Neuronal stem cell (in vitro differentiated cells): ENCODE measurements around the gene HSPA12B.
A peak's percentile ranks its signal among the peaks of the same experiment; 100 is the strongest.

Experiments used
- DNase-seq: peaks from one replicate; pipeline ENCODE4 v3.0.0-alpha.2; 2013; ENCODE audit warnings: low spot score
- H2AFZ ChIP-seq: one replicate; pipeline ENCODE4 v1.6.1; 2013; ENCODE audit warnings: mild to moderate bottlenecking, low read length, inconsistent platforms
- H2AK5ac ChIP-seq: 2 replicates; pipeline ENCODE4 v1.6.1; 2013; ENCODE audit warnings: low read depth, mild to moderate bottlenecking, inconsistent platforms, low read length, moderate library complexity, mixed read lengths
- H2BK120ac ChIP-seq: 2 replicates; pipeline ENCODE4 v1.6.1; 2013; ENCODE audit warnings: low read depth, mild to moderate bottlenecking, inconsistent platforms, low read length, moderate library complexity, mixed read lengths
- H2BK12ac ChIP-seq: one replicate; pipeline ENCODE4 v1.6.1; 2013; ENCODE audit warnings: low read length, inconsistent platforms
- H2BK15ac ChIP-seq: 2 replicates; pipeline ENCODE4 v1.6.1; 2013; ENCODE audit warnings: mild to moderate bottlenecking, low read length, inconsistent platforms, mixed read lengths
- H2BK5ac ChIP-seq: one replicate; pipeline ENCODE4 v1.6.1; 2013; ENCODE audit warnings: inconsistent platforms, mild to moderate bottlenecking, low read length, moderate library complexity
- H3K14ac ChIP-seq: one replicate; pipeline ENCODE4 v1.6.1; 2013; ENCODE audit warnings: low read length, inconsistent platforms
- H3K18ac ChIP-seq: 2 replicates; pipeline ENCODE4 v1.6.1; 2013; ENCODE audit warnings: low read length, inconsistent platforms
- H3K23ac ChIP-seq: 2 replicates; pipeline ENCODE4 v1.6.1; 2013; ENCODE audit warnings: low read depth, mild to moderate bottlenecking, mixed read lengths, low read length, inconsistent platforms; ENCODE audit not compliant: poor library complexity
- H3K27ac ChIP-seq: replicated peaks from 3 replicates; pipeline ENCODE4 v1.5.1; 2013; ENCODE audit warnings: low read length, inconsistent platforms
- H3K27me3 ChIP-seq, 3 experiments: 2 replicates each; pipeline ENCODE4 v1.6.1; 2013; ENCODE audit warnings: low read length in 3 of 3, mild to moderate bottlenecking in 2 of 3, inconsistent platforms in 1 of 3, low read depth in 1 of 3, mixed read lengths in 1 of 3, moderate library complexity in 1 of 3; ENCODE audit not compliant: control insufficient read depth in 3 of 3, insufficient read depth in 3 of 3
- H3K36me3 ChIP-seq, 2 donors: replicated peaks in 1 of 2; 2 replicates each; pipeline ENCODE4 v1.6.1; 2013; ENCODE audit warnings: low read length in 2 of 2; ENCODE audit not compliant: control insufficient read depth in 2 of 2, insufficient read depth in 2 of 2
- H3K4ac ChIP-seq: 2 replicates; pipeline ENCODE4 v1.6.1; 2013; ENCODE audit warnings: inconsistent platforms, mild to moderate bottlenecking, low read length, moderate library complexity
- H3K4me1 ChIP-seq, 2 donors: 1 replicate in 1 of 2; 2 replicates in 1 of 2; pipeline ENCODE4 v1.6.1; 2013; ENCODE audit warnings: low read length in 2 of 2, low read depth in 1 of 2; ENCODE audit not compliant: control insufficient read depth in 2 of 2, insufficient read depth in 1 of 2
- H3K4me2 ChIP-seq: one replicate; pipeline ENCODE4 v1.6.1; 2013; ENCODE audit warnings: mild to moderate bottlenecking, low read length, inconsistent platforms; ENCODE audit not compliant: insufficient read depth, poor library complexity, severe bottlenecking
- H3K4me3 ChIP-seq, 2 donors: 2 replicates each; pipeline ENCODE4 v1.5.1; 2013; ENCODE audit warnings: low read length in 2 of 2, mild to moderate bottlenecking in 2 of 2, inconsistent platforms in 1 of 2, moderate library complexity in 1 of 2
- H3K79me1 ChIP-seq: one replicate; pipeline ENCODE4 v1.6.1; 2013; ENCODE audit warnings: low read depth, mild to moderate bottlenecking, inconsistent platforms, low read length, moderate library complexity
- H3K9ac ChIP-seq: one replicate; pipeline ENCODE4 v1.6.1; 2013; ENCODE audit warnings: mild to moderate bottlenecking, low read depth, low read length, inconsistent platforms; ENCODE audit not compliant: poor library complexity
- H3K9me3 ChIP-seq, 2 donors: replicated peaks in 1 of 2; 2 replicates each; pipeline versions ENCODE3 to v1.6.1; 2013; ENCODE audit warnings: low read length in 2 of 2, mild to moderate bottlenecking in 2 of 2, inconsistent platforms in 1 of 2, low read depth in 1 of 2, mixed read lengths in 1 of 2, moderate library complexity in 1 of 2; ENCODE audit not compliant: control insufficient read depth in 2 of 2, insufficient read depth in 1 of 2
- H4K8ac ChIP-seq: one replicate; pipeline ENCODE4 v1.6.1; 2013; ENCODE audit warnings: low read depth, mild to moderate bottlenecking, inconsistent platforms, low read length, moderate library complexity
- H4K91ac ChIP-seq: one replicate; pipeline ENCODE4 v1.6.1; 2013; ENCODE audit warnings: low read length, low read depth, mild to moderate bottlenecking, inconsistent platforms; ENCODE audit not compliant: poor library complexity
- WGBS, 2 donors: extraction: QIAGEN DNeasy Blood & Tissue Kit; methylation state at CpG; one replicate each; pipeline ENCODE4 v1.1.7; 2013; ENCODE audit warnings: missing lambda C conversion rate in 2 of 2, mixed read lengths in 1 of 2; ENCODE audit not compliant: insufficient read length in 2 of 2, insufficient replicate concordance in 1 of 2; ENCODE audit errors: extremely low coverage in 2 of 2; 5-methylcytosine and 5-hydroxymethylcytosine counted together

Gene HSPA12B

DNA sequence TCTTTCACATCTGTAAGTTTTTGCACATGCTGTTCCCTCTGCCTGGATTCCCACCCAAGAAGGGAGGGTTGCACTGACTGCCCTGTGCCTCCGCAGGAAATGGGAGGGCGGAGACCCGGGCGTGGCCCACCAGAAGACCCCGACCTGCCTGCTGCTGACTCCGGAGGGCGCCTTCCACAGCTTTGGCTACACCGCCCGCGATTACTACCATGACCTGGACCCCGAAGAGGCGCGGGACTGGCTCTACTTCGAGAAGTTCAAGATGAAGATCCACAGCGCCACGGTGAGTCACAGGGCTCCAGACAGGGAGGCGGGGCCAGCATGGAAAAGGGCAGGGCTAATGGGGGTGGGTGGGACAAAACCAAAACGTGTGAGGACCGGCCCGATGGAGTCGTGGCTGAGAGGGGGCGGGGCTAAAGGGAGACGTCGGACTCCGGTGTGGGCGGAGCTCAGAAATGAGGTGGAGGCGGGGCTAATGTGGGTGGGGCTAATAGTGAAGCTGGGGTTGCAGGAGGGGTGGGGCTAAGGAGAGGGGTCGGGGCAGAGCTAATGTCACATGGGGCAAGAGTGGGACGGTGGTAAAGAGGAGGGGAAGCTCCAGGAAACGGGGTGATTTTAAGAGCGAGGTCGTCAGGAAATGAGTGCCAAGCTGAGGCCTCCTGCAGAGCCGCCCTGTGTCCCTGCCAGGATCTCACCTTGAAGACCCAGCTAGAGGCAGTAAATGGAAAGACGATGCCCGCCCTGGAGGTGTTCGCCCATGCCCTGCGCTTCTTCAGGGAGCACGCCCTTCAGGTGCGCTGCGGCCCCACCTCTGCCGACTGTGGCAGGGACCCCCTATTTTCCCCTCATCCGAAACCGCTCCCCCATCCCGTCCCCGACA is 12.6 kb downstream of the HSPA12B start:
- Histone ChIP-seq H2BK15ac (no peak overlapping the region), H2BK5ac (peak overlapping the region; percentile 26), H3K23ac (peak overlapping the region; percentile 75), H3K27me3 (peaks cover 4 to 46% (median 27%) of the 10 kb centered on the region in 3 experiments), H3K27ac (no peak overlapping the region), H3K4me2 (peak overlapping the region; percentile 60), H3K14ac (no peak overlapping the region), H4K91ac (no peak overlapping the region), H3K4me1 (peaks cover 4 to 10% of the 10 kb centered on the region in 2 donors), H3K4me3 (peak overlapping the region in 1 of 2 donors; percentile 67), H3K9me3 (peaks cover 0 to 2% of the 10 kb centered on the region in 2 donors), H3K18ac (peak overlapping the region; percentile 6), H3K9ac (peak overlapping the region; percentile 30), H2AFZ (peak overlapping the region; percentile 78), H2BK120ac (no peak overlapping the region), H2BK12ac (no peak overlapping the region), H3K79me1 (no peaks in the 10 kb centered on the region), H2AK5ac (peak overlapping the region; percentile 67), H4K8ac (peak overlapping the region; percentile 27), H3K36me3 (no peaks in the 10 kb centered on the region), H3K4ac (no peak overlapping the region)
- peak; percentile 68 for DNase-seq
- no CpG with 5 or more reads among the region's 45 CpGs for WGBS, 2 donors

DNA sequence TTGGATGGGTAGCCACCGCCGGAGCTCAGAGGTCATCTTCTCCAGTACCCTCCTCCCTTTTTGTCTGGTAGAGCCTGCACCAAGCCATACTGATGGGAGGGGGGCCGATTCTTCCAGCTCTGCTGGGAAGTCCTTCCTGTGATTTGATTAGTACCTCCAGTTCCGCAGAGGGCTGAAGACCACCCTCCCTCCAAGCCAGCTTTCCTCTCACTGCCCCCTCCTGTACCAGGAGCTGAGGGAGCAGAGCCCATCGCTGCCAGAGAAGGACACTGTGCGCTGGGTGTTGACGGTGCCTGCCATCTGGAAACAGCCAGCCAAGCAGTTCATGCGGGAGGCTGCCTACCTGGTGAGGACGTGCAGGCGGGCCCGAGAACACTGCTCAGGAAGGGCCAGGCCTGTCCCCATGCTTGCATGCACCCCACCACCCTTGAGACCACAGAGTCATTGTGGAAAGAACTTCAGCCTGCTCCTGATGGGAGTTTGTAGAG is 13.2 kb downstream of the HSPA12B start:
- DNase-seq = no peak
- no peak overlapping the region for H3K27ac ChIP-seq
- H3K36me3 ChIP-seq = peaks cover 0 to 3% of the 10 kb centered on the region in 2 donors
- no peak overlapping the region for H3K4me3 ChIP-seq
- peak overlapping the region; percentile 75 for H2BK12ac ChIP-seq
- peaks cover 0 to 10% of the 10 kb centered on the region in 2 donors for H3K4me1 ChIP-seq
- H3K79me1 ChIP-seq = no peaks in the 10 kb centered on the region
- H3K14ac ChIP-seq = peak overlapping the region; percentile 41
- H3K9me3 ChIP-seq = peaks cover 0 to 2% of the 10 kb centered on the region in 2 donors
- H4K8ac ChIP-seq = no peak overlapping the region
- peak overlapping the region; percentile 67 for H2AK5ac ChIP-seq
- peak overlapping the region; percentile 30 for H3K9ac ChIP-seq
- H3K23ac ChIP-seq = peak overlapping the region; percentile 94
- no peak overlapping the region for H2BK120ac ChIP-seq
- no CpG with 5 or more reads among the region's 11 CpGs for WGBS, 2 donors
- no peak overlapping the region for H2BK15ac ChIP-seq
- H3K4ac ChIP-seq = peak overlapping the region; percentile 57
- peaks cover 7 to 53% (median 27%) of the 10 kb centered on the region in 3 experiments for H3K27me3 ChIP-seq
- H4K91ac ChIP-seq = no peak overlapping the region
- peak overlapping the region; percentile 85 for H3K18ac ChIP-seq
- H2AFZ ChIP-seq = no peak overlapping the region
- no peak overlapping the region for H2BK5ac ChIP-seq
- peak overlapping the region; percentile 60 for H3K4me2 ChIP-seq

DNA sequence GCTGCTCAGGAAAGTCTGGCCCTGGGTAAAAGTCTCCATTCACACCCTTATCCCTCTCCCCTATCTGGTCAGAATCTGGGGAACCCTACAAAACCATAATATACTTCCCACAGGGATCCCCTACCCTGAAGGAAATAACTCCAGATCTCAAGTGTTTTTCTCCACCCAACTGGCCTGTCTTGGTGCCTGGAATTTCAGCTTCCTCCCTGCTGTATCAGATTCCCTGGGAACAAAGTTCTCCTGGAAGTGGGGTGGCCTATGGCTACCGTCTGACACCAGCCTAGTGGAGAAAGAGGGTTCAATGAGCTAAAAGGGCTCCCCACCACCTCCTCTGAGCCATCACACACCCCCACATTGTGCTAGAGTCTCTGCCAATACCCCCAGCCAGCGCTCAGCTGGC is 15.0 kb downstream of the HSPA12B start:
- Histone ChIP-seq H2BK120ac (no peak overlapping the region), H3K9me3 (peaks cover 0 to 2% of the 10 kb centered on the region in 2 donors), H3K27ac (no peak overlapping the region), H3K23ac (peak overlapping the region; percentile 47), H3K18ac (no peak overlapping the region), H2AK5ac (no peak overlapping the region), H4K8ac (no peak overlapping the region), H3K27me3 (peaks cover 12 to 71% (median 27%) of the 10 kb centered on the region in 3 experiments), H3K36me3 (peaks cover 0 to 10% of the 10 kb centered on the region in 2 donors), H3K14ac (no peak overlapping the region), H2BK5ac (no peak overlapping the region), H3K4me2 (no peak overlapping the region), H4K91ac (no peak overlapping the region), H2BK15ac (no peak overlapping the region), H3K4ac (no peak overlapping the region), H3K4me3 (no peak overlapping the region), H3K4me1 (peaks cover 0 to 10% of the 10 kb centered on the region in 2 donors), H2BK12ac (no peak overlapping the region), H2AFZ (no peak overlapping the region), H3K79me1 (no peaks in the 10 kb centered on the region), H3K9ac (no peak overlapping the region)
- WGBS, 2 donors = no CpG with 5 or more reads among the region's 2 CpGs
- no peak for DNase-seq

DNA sequence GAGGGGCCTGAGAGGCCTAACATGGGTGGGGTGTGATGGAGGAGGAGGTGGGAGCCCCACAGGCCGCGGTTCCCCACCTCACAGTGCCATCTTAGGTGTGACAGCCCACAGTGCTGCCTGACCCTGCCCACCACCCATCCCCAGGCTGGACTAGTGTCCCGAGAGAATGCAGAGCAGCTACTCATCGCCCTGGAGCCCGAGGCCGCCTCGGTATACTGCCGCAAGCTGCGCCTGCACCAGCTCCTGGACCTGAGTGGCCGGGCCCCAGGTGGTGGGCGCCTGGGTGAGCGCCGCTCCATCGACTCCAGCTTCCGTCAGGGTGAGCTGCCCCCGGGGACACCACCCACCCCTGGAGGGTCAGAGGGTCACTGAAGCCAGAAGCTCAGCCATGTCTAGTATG is 15.6 kb downstream of the HSPA12B start:
- Histone ChIP-seq H2BK15ac (no peak overlapping the region), H3K4me3 (no peak overlapping the region), H3K36me3 (peaks cover 0 to 10% of the 10 kb centered on the region in 2 donors), H3K4me1 (peaks cover 0 to 10% of the 10 kb centered on the region in 2 donors), H2BK5ac (no peak overlapping the region), H3K9me3 (peaks cover 0 to 2% of the 10 kb centered on the region in 2 donors), H3K79me1 (no peaks in the 10 kb centered on the region), H3K4ac (no peak overlapping the region), H3K23ac (no peak overlapping the region), H2BK120ac (no peak overlapping the region), H3K14ac (peak overlapping the region; percentile 91), H3K27ac (no peak overlapping the region), H2AFZ (no peak overlapping the region), H3K18ac (no peak overlapping the region), H4K91ac (no peak overlapping the region), H2AK5ac (peak overlapping the region; percentile 38), H3K4me2 (no peak overlapping the region), H2BK12ac (no peak overlapping the region), H3K27me3 (peaks cover 12 to 76% (median 27%) of the 10 kb centered on the region in 3 experiments), H3K9ac (no peak overlapping the region), H4K8ac (peak overlapping the region; percentile 17)
- no peak for DNase-seq
- no CpG with 5 or more reads among the region's 16 CpGs for WGBS, 2 donors
